Stimulated activated CD4-positive, alpha-beta T cell treated with anti-CD3 and anti-CD28 coated beads, Interleukin-1b, Interleukin-23, amount 100 ng/mL, for 1 hour (primary cell): Measurements from ENCODE around the gene AGFG1.
"Not testable (repeated sequence)": the region's sequence is repeated elsewhere in the genome, so short reads cannot be mapped to it uniquely, and the experiment has no call there.

ENCODE experiments used
- DNase-seq, 2 donors: peaks; one replicate each; pipeline ENCODE4 v3.0.0-alpha.2; 2020; ENCODE audit warnings: low read depth in 2 of 2

The AGFG1 gene

DNA sequence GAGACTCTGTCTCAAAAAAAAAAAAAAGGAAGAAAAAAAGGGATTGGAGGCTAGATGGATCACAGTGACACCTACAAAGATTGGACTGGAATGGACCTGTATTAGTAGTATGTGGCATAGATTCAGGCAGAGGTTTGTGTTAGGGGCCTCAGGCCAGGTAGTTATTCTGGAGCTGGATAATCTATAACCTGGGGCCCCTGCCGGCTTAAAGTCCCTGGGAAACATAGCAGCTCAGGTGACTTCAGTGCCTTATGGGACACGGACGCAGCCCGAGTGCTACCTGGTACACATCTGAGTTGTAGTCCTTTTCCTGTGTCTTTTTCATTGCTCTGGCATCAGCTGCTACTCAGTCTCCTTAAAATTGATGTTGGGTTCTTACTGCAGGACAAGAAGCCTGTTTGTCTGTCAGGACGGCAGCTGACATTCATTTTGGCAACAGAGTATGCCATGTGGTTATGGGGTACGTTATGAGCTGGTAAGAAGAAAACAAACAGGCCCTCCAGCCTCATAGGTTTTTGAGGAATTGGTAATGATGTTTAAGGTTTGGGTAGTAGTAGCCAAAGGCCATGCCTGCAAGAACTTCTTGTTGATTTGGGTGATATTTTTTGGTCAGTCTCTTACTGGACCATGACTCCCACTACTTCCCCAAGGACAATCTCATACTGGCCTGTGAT lies 27.8 kb downstream of the AGFG1 start:
- DNase-seq, result no peak

DNA sequence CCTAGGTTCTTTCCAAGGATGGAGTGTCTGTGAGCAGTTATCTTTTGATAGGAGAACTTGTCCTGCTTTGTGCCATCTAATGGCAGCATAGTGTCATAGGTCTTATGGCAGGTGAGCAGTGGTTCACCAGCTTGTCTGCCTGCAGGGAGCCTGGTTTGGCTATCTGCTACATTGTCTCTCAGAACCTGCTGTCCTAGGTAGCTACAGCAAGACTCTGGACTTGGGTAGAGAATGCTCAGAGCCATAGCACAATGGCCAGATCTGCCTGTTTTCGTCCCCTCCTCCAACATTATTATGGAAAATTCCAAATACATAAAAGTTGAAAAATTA lies 28.3 kb downstream of the AGFG1 start:
- no peak for DNase-seq

DNA sequence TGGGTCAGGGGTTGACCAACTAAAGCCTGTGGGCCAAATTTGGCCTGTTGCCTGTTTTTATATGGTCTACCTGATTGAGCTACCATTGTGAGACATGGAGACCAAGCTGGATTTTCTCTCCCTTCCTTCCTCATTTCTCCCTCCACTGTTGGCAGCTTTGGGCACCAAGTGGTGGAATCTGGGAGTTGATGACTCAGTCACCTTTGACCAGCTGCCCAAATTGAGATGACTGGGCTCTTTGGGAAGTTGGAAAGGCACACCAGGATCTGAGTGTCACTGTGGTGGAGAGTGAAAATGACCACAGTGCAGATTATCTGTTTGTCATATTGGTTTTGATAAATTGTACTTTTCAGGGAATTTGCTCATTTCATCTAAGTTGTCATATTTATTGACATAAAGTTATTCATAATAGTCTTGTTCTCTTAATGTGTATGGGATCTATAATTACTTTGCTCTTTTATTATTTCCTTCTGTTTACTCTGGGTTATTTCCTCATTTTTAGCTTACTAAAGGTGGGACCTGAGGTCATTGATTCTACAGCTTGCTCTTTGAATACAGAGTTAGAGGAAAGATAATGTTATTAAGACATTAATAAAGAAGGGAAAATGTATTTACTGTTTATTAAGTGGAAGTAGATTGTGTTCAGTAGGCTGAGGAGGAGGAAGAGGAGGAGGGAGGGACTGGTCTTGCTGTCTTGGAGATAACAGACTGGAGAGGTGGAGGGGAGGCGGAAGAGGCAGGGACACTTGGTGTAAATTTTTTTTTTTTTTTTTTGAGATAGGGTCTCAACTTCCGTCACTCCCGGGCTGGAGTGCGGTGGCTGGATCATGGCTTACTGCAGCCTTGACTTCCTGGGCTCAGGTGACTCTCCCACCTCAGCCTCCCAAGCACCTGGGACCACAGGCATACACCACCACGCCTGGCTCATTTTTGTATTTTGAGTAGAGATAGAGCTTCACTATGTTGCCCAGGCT lies 31.8 kb downstream of the AGFG1 start:
- no peak for DNase-seq

DNA sequence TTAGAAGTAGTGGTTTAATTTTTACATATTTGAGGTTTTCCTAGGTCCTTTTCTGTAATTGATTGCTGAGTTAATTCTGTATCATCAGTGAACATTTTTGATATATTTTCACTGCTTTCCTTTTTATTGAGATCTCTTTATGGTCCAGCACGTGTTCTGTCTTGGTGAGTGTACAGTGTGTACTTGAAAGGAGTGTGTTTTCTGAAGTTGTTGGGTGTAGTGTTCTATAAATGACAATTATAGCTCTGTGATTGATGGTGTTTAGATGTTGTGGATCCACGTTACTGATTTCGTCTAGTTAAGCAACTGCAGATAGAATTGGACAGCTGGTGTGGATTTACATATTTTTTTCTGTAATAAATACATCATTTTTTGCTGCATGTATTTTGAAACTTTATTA lies 32.7 kb downstream of the AGFG1 start:
- DNase-seq, result no peak

DNA sequence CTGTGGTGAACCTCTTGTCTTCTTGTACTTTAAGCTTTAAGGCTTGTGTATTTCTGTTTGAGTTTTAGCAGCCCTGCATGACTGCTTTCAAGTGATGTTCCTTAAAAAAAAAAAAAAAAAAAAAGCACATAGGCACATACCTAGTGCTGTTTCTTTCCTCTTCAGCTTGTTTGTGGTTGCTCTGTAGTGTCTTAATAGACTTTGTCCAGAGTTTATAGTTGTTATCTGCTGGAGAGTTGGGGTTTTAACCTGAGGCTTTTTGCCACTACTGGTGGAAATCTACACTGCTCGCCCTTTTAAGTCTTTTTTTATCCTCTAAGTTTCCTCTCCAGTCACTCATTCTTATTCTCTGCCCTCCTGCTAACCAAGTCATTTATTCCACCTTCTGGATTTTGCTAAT lies 34.5 kb downstream of the AGFG1 start:
- DNase-seq, result no peak

DNA sequence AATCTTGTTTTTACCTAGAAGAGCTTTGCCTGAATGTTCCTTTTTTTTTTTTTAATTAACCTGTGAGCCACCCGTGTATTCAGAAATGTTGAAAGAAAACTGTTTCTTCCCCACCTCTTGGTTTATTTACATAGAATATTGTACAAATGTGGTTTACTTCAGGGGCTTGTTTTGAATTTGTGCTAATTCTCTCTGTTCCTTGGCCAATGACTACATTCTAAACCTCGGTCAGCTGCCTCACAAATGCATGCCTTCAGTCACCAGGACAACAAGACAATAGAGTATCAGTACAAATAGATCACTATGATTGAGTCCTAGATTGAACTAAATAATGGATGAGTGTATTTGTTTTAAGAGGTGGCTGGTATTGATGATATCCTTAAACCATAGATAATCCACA lies 36.0 kb downstream of the AGFG1 start:
- DNase-seq, result no peak

DNA sequence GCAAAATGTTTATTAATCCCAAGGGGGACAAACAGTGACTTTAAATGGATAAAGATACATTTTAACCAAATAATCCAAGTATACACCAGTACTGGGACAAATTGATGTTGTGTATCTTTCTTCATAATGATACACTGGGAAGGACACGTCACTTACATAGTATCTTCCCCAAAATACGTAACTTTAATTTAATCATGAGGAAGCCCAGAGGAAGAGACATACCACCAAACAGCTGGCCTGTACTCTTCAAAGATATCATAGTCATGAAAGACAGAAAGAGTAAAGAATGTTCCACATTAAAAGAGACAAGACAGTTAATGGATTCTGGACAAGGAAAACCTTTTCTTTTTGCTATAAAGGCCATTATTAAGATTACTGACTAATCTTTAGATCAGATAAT lies 37.1 kb downstream of the AGFG1 start:
- no peak for DNase-seq

DNA sequence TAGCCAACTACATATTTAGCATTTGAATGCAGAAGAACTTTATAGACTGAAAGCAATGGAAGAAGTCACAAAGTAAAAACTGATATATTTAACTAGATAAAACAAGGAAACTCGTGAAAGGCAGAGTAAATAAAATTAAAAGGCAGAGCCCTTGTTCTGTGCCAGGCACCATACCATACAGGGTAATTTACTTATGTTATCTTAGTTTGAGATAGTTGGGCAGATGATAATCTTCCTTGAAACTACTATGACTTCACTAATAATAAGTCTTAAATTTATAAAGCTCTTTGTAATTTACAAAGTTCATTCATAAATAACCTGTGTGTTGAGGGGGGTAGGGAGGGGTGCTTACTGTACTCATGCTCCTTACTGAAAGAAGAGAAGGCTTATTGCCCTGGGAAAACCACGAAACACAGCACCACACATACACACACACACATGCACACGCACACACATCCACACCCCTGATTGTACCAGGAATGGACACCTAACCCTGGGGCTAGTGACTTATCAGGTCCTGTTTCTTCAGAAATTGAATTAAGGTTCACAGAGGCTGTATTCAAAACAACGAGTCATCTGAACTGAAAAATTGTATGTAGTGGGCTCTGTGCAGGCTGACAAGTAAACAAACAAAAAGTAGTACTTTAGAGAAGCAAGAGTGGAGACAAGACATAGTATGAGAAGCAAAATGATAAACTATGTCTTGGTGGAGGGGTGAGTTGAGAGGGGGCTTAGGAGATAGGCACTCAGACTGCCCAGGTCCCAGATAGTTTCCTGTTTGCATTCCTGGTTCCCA lies 38.1 kb downstream of the AGFG1 start:
- no peak for DNase-seq

DNA sequence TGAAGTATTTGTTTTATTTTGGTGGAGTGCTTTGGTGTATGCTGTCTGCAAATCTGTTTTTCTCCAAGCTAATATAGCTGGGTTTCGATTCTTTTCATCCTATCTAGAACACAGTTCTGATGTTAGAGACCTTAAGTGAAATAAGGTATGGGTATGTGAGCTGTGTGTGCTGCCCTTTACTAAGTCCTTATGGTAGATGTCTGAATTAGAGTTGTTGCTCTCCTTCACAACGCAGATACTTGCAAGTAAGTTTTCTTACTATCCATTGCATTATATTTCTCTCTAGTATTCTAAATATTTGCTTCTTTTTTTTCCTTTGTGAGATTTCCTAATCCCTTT lies 38.6 kb downstream of the AGFG1 start:
- DNase-seq, result no peak

DNA sequence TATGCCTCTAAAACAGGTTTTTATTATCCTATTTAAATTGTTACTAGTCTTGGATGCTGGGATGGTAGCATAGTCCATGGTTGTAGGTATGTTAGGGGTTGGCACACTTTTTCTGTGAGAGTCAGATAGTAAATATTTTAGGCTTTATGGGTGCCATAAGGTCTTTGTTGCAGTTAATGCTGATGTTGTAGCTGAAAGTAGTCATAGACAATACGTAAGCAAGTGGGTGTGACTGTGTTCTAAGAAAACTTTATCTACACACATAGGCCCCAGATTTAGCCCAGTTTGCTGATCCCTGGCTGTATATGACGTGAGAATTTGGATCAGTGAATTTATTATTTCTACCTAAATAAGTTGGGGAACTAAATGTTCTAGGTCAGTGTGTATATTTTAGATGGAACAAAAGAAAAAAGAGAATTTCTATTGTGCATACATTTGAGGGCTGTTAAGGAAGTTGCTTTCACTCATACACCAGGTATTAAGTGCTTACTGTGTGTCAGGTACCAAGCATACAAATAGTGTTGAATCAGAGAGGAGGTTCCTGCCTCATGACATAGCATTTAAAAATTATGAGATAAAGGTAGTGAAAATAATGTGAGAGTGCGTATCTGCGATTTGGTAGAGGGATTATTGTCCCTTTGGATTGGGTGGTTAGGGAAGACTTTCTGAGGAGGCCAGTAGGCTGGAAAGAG lies 39.4 kb downstream of the AGFG1 start:
- no peak for DNase-seq

DNA sequence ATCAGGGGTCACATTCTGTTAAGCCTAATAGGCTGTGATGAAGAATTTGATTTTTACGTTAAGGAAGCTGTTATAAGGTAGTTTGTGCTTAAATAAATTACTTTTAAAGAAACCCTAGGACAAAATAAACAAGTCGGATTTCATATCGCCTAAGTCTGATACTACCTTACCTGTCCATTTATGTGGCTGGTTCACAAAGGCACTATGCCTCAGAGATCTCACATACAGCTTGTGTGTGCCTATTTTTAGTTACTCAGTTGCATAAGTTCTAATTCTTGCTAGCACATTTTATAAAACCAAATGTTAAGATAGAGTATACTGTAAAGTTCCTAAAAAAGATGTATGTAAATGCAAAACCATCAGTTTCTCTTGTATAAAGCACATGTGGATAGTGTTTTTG lies 40.0 kb downstream of the AGFG1 start:
- DNase-seq, result no peak

DNA sequence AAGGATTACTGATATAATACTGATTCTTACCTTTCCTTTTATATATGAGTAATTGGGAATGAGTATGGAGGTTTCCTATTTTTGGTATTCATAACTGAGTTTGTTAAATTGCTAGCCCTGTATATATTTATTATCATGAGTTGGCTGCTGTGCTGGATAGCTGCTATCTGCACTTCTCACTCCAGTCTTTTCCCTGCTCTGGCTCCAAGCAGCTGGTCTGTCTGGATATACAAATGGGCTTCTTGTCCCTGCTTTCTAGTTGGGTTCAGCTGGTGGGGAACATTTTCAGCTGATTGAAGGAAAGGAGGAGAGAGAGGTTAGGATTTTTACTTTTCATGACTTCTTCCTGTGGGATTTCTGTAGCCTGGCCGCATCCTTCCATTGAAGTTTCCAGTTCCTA lies 41.2 kb downstream of the AGFG1 start:
- no peak for DNase-seq

DNA sequence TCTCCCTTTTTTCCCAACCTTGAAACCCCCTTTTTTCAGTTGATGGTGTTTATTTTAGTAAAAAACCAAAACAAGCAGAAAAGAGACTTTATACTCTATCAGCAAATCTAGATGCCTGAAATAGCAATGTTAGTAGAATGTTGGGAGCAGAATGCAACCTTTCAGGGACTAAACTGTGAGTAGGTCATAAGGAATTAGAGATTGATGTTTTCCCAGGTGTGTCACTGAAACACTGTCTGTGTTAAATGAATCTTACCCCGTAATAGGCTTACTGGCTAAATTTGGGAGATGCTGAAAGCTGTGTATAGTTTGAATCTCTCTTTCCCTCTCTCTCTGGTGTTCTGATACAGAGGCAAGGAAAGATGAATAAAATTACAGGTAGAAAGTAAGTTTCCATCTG lies 43.8 kb downstream of the AGFG1 start:
- DNase-seq, result no peak

DNA sequence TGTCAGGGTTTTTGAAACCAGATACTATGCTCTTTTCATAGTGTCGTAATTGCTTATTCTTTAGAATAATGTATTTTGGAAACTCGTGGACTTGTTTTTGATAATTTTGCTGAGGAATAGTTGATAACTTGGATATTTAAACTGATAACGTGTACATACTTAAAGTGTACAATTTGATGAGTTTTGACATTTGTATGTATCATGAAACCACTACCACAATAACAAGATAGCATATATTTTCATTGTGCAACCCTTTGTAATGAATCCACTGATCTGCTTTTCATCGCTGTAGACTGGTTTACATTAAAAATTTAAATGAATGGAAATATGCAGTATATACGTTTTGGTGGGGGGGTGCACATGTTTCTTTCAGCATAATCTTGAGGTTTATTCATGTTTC lies 45.8 kb downstream of the AGFG1 start:
- DNase-seq, result no peak

DNA sequence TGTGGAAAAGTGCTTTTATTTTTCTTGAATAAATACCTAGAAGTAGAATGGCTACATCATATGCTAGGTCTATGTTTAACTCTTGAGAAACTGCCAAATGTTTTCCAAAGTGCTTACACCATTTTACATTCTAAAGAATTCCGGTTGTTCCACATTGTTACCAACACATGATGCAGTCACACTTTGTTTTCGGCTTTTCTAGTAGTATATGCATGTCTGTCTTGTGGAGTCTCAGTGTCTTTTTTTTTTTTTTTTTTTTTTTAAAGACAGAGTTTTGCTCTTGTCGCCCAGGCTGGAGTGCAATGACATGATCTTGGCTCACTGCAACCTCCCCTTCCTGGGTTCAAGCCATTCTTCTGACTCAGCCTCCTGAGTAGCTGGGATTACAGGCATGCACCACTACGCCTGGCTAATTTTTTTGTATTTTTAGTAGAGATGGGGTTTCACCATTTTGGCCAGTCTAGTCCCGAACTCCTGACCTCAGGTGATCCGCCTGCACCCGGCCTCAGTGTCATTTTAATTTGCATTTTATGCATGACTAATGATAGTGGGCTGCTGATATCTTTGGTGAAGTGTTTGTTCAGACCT lies 46.4 kb downstream of the AGFG1 start:
- DNase-seq, result not testable (repeated sequence)

DNA sequence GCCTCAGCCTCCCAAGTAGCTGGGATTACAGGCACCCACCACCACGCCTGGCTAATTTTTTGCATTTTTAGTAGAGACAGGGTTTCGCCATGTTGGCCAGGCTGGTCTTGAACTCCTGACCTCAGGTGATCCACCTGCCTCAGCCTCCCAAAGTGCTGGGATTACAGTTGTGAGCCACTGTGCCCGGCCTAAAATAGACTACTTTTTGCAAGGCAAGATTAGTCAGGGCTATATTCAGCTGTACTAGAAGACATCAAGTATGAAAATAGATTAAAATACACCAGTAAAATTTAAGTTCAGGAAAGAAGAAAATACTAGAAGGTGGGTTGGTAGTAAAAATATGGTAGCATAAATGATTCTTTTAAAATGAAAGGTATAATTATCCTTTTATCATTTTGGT lies 49.2 kb downstream of the AGFG1 start:
- not testable (repeated sequence) for DNase-seq

DNA sequence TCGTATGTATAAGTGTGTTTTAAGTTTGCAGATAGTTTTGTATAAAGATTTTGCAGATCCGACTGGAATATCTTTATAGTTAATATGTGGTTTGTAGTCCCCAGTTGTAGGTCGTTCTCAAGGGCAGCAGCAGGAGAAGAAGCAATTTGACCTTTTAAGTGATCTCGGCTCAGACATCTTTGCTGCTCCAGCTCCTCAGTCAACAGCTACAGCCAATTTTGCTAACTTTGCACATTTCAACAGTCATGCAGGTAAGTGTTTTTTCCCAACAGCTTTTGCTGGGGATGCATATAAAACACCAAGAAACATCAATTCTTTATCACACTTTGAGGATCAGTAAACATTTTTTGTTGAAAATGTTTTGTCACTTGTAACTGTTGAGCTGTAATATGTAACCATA lies 52.7 kb downstream of the AGFG1 start:
- DNase-seq, result no peak

DNA sequence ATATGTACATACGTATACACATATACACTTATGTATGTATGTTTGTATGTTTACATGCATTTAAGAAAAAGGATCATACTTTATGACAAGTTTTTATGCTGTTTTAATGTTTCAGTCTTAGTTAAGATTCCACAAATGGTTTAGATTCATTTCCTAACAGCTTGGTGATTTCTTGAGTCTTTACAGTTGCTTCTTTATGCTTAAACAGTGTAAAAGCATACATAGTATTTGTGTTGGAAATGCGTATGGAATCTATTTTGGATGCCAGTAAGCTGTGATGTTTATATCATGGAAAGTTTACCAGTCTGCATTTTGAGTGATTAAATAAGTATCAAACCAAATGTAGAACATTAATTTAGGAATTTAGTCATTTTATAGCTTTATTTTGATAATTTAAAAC lies 55.4 kb downstream of the AGFG1 start:
- DNase-seq, result no peak

DNA sequence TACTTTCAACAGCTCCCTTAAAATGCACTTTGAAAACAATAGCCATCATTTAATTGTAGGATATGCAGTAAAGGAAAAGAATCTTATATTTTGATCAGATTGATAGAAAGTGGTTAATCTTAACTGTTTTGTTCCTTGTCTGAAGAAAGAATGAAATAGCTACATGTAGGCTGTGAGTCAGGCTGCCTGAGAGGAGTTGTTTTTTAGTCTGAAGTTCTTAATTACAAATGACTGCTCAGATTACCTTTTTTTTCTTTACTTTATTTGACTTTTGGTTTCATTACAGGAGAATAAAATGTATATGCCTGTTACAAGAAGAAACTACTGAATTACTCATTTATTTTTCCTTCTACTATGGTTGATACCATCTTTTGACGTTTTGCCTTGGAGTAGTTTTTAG lies 56.8 kb downstream of the AGFG1 start:
- DNase-seq, result no peak

DNA sequence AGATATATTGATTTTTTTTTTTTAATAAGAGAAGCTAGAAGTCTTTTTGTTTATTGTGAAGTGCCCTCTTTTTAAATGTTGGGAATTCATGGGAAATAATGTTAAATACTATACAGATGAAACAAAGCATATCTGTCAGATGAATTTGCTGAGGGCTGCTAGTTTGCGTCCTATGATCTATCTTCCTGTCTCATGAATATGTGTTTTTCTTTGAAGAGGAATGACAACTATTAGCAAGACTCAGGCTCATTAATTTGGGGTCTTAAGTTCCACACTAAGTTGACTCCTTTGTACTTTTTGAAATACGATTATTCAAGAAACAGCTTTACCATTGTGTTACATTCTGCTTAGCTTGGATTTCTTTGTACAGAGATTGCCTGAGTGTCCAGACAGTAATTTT lies 57.9 kb downstream of the AGFG1 start:
- DNase-seq, result no peak

DNA sequence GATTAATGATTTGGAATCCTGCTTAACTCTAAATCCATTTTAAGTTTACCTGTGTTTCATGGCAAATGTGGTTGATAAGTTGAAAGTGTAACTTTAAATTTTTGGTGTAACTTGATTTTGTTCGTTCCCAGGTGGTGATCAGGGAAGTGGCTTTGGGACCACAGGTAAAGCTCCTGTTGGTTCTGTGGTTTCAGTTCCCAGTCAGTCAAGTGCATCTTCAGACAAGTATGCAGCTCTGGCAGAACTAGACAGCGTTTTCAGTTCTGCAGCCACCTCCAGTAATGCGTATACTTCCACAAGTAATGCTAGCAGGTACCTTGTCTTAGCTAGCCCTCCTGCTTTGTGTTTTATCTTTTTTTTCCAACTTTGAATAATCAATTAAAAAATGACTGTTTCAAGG lies 62.8 kb downstream of the AGFG1 start:
- no peak for DNase-seq

DNA sequence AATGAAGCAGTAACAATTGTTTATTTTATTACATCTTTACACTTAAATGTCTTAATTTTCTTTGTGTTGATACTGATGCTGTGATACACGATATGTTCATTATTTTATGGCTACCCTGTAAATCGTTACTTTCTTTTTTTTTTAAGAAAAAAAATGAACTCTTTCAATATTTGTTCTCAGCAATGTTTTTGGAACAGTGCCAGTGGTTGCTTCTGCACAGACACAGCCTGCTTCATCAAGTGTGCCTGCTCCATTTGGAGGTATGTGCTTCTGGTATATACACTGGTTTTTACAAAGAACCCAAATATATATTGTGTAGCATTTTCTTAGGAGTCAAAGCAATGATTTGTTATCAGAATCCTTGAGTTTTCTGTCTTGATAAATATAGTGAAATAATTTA lies 64.5 kb downstream of the AGFG1 start:
- no peak for DNase-seq
